IMR-90 (cell line): Measurements from ENCODE around the gene ZMIZ1.

Experiments used
- BHLHE40 ChIP-seq: fragments of 150-350 bp; IDR thresholded peaks from 2 replicates; pipeline ENCODE4 v1.6.1; 2016; ENCODE audit warnings: mild to moderate bottlenecking, low read depth, low read length
- CTCF ChIP-seq: conservative IDR thresholded peaks from 2 replicates; pipeline ENCODE4 v1.5.1; 2012; ENCODE audit warnings: mild to moderate bottlenecking, low read depth, low read length, improper control_type of control experiment
- FOS ChIP-seq: fragments of 150-350 bp; IDR thresholded peaks from 2 replicates; pipeline ENCODE4 v1.6.1; 2016; ENCODE audit warnings: low read depth, low read length
- POLR2A ChIP-seq: IDR thresholded peaks from 2 replicates; pipeline ENCODE4 v1.6.1; 2012; ENCODE audit warnings: mild to moderate bottlenecking, low read depth, low read length

GRCh38 chr10:79181698-79182521 lies 113.1 kb downstream of the ZMIZ1 start:
- no peak for TF ChIP-seq CTCF
- no peak for TF ChIP-seq BHLHE40
- TF ChIP-seq FOS, result no peak
- no peak for TF ChIP-seq POLR2A
